ENCODE data around the gene OR13H1. TPM values are rescaled to one million over a fixed set of nuclear protein-coding genes. Genes with fewer than 3 reads are reported as not detected.

OR13H1 gene
- polyA plus RNA-seq, 3 donors, result not detected

GRCh38 chrX:131513159-131513914 lies 30.5 kb upstream of the OR13H1 start:
- Histone ChIP-seq H3K4me1 (ENCODE audit: control insufficient read depth in 1 of 2, insufficient read depth in 2 of 2, low read length in 2 of 2) (no peaks in the 10 kb centered on the region), H3K4me2 (replicated peaks; ENCODE audit: extremely low read depth, low read length, poor library complexity, severe bottlenecking) (no peak overlapping the region), H3K27ac (ENCODE audit: low read depth in 1 of 2, low read length in 2 of 2) (no peak overlapping the region), H3K36me3 (replicated peaks in 1 of 2; ENCODE audit: control insufficient read depth in 1 of 2, insufficient read depth in 2 of 2, low read length in 2 of 2) (no peaks in the 10 kb centered on the region), H3K9ac (ENCODE audit: insufficient read depth, low read length, poor library complexity, severe bottlenecking) (no peak overlapping the region), H3K79me2 (ENCODE audit: insufficient read depth, low read length) (no peaks in the 10 kb centered on the region), H3K4me3 (replicated peaks in 1 of 3; ENCODE audit: low read depth in 2 of 3, low read length in 3 of 3) (no peak overlapping the region), H3K9me3 (replicated peaks in 1 of 2; ENCODE audit: control insufficient read depth in 1 of 2, insufficient read depth in 1 of 2, low read length in 2 of 2) (peaks cover 0 to 6% of the 10 kb centered on the region in 2 donors), H2AFZ (ENCODE audit: insufficient read depth, low read depth, low read length, poor library complexity, severe bottlenecking) (no peak overlapping the region), H4K20me1 (ENCODE audit: insufficient read depth, low read length) (no peaks in the 10 kb centered on the region), H3K27me3 (ENCODE audit: control insufficient read depth in 2 of 2, insufficient read depth in 2 of 2, low read length in 2 of 2) (no peaks in the 10 kb centered on the region)
- no peak for DNase-seq
- no CpG with 5 or more reads among the region's 9 CpGs for WGBS (ENCODE audit: insufficient coverage)
- no peak for TF ChIP-seq CTCF (IDR thresholded peaks at IDR 0.05)
- intact Hi-C loops (cut with micrococcal nuclease), result no loop called here
- Mint-ChIP-seq H3K27me3 (ENCODE audit: low read depth in 3 of 3) (peaks cover 0 to 6% (median 1%) of the 10 kb centered on the region in 3 donors), H3K27ac (no peak overlapping the region), H3K4me1 (no peaks in the 10 kb centered on the region), H3K9me3 (peaks cover 0 to 15% (median 2%) of the 10 kb centered on the region in 7 donors), H3K36me3 (no peaks in the 10 kb centered on the region), H3K4me3 (no peak overlapping the region)

- Mint-ChIP-seq H3K27me3 (ENCODE audit: low read depth in 3 of 3) (peaks cover 0 to 5% (median 2%) of the 10 kb centered on the region in 3 donors), H3K4me1 (no peaks in the 10 kb centered on the region), H3K27ac (no peak overlapping the region), H3K9me3 (peaks cover 0 to 17% (median 2%) of the 10 kb centered on the region in 7 donors), H3K4me3 (no peak overlapping the region), H3K36me3 (no peaks in the 10 kb centered on the region)
- Histone ChIP-seq H3K4me3 (replicated peaks in 1 of 3; ENCODE audit: low read depth in 2 of 3, low read length in 3 of 3) (no peak overlapping the region), H3K4me1 (ENCODE audit: control insufficient read depth in 1 of 2, insufficient read depth in 2 of 2, low read length in 2 of 2) (no peaks in the 10 kb centered on the region), H3K4me2 (replicated peaks; ENCODE audit: extremely low read depth, low read length, poor library complexity, severe bottlenecking) (no peak overlapping the region), H3K27ac (ENCODE audit: low read depth in 1 of 2, low read length in 2 of 2) (no peak overlapping the region), H2AFZ (ENCODE audit: insufficient read depth, low read depth, low read length, poor library complexity, severe bottlenecking) (no peak overlapping the region), H4K20me1 (ENCODE audit: insufficient read depth, low read length) (no peaks in the 10 kb centered on the region), H3K9me3 (replicated peaks in 1 of 2; ENCODE audit: control insufficient read depth in 1 of 2, insufficient read depth in 1 of 2, low read length in 2 of 2) (peaks cover 0 to 6% of the 10 kb centered on the region in 2 donors), H3K36me3 (replicated peaks in 1 of 2; ENCODE audit: control insufficient read depth in 1 of 2, insufficient read depth in 2 of 2, low read length in 2 of 2) (no peaks in the 10 kb centered on the region), H3K9ac (ENCODE audit: insufficient read depth, low read length, poor library complexity, severe bottlenecking) (no peak overlapping the region), H3K79me2 (ENCODE audit: insufficient read depth, low read length) (no peaks in the 10 kb centered on the region), H3K27me3 (ENCODE audit: control insufficient read depth in 2 of 2, insufficient read depth in 2 of 2, low read length in 2 of 2) (no peaks in the 10 kb centered on the region)
- DNase-seq, result no peak
- intact Hi-C loops (cut with micrococcal nuclease), result no loop called here
- TF ChIP-seq CTCF (IDR thresholded peaks at IDR 0.05), result no peak
- WGBS (ENCODE audit: insufficient coverage), result 40% methylated on average over 1 of the region's 2 CpGs
These were observed 22.1 kb upstream of the OR13H1 start for GRCh38 chrX:131521824-131522223.

Measured in CD14-positive monocyte (primary cell).